Neural cell (in vitro differentiated cells): Measurements from ENCODE around the gene RAB6C. TPM values are rescaled to one million over a fixed set of nuclear protein-coding genes. Genes with fewer than 3 reads are reported as not detected.
"Not testable (repeated sequence)": the region's sequence is repeated elsewhere in the genome, so short reads cannot be mapped to it uniquely, and the experiment has no call there.

Source experiments
- H2AFZ ChIP-seq: fragments of 200-600, 300-800 bp; sonication (generic), shearing (Covaris generic); 2 replicates; pipeline ENCODE4 v1.6.0; 2014; ENCODE audit warnings: low read depth, mild to moderate bottlenecking, antibody characterized with exemption, low read length, moderate library complexity
- H3F3A ChIP-seq: fragments of 200-600 bp; shearing (Covaris generic); 2 replicates; pipeline ENCODE4 v1.6.1; 2016; ENCODE audit warnings: mild to moderate bottlenecking, moderate library complexity, mixed read lengths, antibody characterized with exemption, low read length; ENCODE audit not compliant: insufficient read depth, poor library complexity, severe bottlenecking
- H3K27ac ChIP-seq: fragments of 200-600, 300-800 bp; sonication (generic), shearing (Covaris generic); 2 replicates; pipeline ENCODE4 v1.5.1; 2014; ENCODE audit warnings: mild to moderate bottlenecking, low read length, moderate library complexity
- H3K27me3 ChIP-seq: fragments of 300-800, 200-600 bp; sonication (generic), shearing (Covaris generic); 2 replicates; pipeline ENCODE4 v1.6.0; 2014; ENCODE audit warnings: mild to moderate bottlenecking, low read depth, low read length, moderate library complexity; ENCODE audit not compliant: insufficient read depth
- H3K36me3 ChIP-seq: fragments of 300-800, 200-600 bp; sonication (generic), shearing (Covaris generic); 2 replicates; pipeline ENCODE4 v1.5.1; 2014; ENCODE audit warnings: mild to moderate bottlenecking, antibody characterized with exemption, low read length, moderate library complexity; ENCODE audit not compliant: insufficient read depth
- H3K4me2 ChIP-seq: fragments of 300-800, 200-600 bp; sonication (generic), shearing (Covaris generic); 2 replicates; pipeline ENCODE4 v1.6.0; 2014; ENCODE audit warnings: mild to moderate bottlenecking, low read length
- H3K4me3 ChIP-seq: fragments of 300-800, 200-600 bp; sonication (generic), shearing (Covaris generic); 2 replicates; pipeline ENCODE4 v1.5.1; 2014; ENCODE audit warnings: mild to moderate bottlenecking, low read length, moderate library complexity
- H3K79me2 ChIP-seq: fragments of 200-600 bp; shearing (Covaris generic); replicated peaks from 2 replicates; pipeline ENCODE4 v1.6.0; 2014; ENCODE audit warnings: mild to moderate bottlenecking, low read length, moderate library complexity; ENCODE audit not compliant: insufficient read depth
- H3K9ac ChIP-seq: fragments of 300-800, 200-600 bp; sonication (generic), shearing (Covaris generic); 2 replicates; pipeline ENCODE4 v1.6.1; 2016; ENCODE audit warnings: mild to moderate bottlenecking, low read length, mixed read lengths
- H3K9me2 ChIP-seq: fragments of 200-600 bp; shearing (Covaris generic); 2 replicates; pipeline ENCODE4 v1.6.1; 2016; ENCODE audit warnings: mild to moderate bottlenecking, low read length, mixed read lengths; ENCODE audit not compliant: insufficient read depth
- H3K9me3 ChIP-seq: fragments of 200-600, 300-800 bp; sonication (generic), shearing (Covaris generic); 2 replicates; pipeline ENCODE4 v1.6.1; 2016; ENCODE audit warnings: mild to moderate bottlenecking, mixed run types, low read length, moderate library complexity, mixed read lengths
- H4K20me1 ChIP-seq: fragments of 200-600 bp; shearing (Covaris generic); 2 replicates; pipeline ENCODE4 v1.6.1; 2016; ENCODE audit warnings: mild to moderate bottlenecking, mixed run types; ENCODE audit not compliant: insufficient read depth
- REST ChIP-seq: IDR thresholded peaks from 2 replicates; pipeline ENCODE4 v1.6.1; 2012; ENCODE audit warnings: borderline replicate concordance
- polyA plus RNA-seq: library from polyadenylated mRNA; depleted of rRNA; stranded (reverse); fragments of >200 nt; gene quantifications from 2 replicates; pipeline ENCODE4 v1.2.3, GENCODE V29; 2014

The RAB6C gene
- polyA plus RNA-seq, 1 donor from 2014 or later: 0.52 TPM

DNA sequence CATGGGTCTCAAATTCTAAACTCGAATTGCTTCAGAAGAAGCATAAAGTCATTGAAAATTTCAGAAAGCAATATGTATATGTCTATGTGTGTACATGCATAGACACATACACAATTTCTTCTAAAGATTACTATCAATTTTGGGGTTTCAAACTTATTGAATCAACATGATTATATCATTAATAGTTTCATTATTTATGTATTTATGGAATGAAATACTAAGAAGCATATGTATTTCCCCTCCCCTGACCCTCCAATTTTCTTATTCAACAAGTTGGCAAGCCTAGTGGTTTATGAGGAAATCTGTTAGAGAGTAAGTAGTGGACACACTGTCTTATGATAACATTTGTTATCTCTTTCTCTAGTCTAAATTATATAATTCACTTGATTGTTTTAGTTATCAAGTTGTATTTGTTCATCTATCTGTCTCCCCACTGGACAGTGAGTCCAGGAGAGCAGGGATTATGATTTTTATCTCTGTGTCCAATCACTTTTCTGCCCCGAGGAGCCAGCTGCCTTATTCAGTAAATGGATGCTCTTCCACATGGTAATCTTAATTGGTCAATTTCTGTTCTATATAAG is 17.3 kb downstream of the RAB6C start:
- not testable (repeated sequence) for H3K79me2 ChIP-seq, H3K4me3 ChIP-seq, H3K4me2 ChIP-seq, H2AFZ ChIP-seq, H4K20me1 ChIP-seq, H3K9ac ChIP-seq, H3K27ac ChIP-seq, H3K9me2 ChIP-seq, H3K27me3 ChIP-seq, H3K36me3 ChIP-seq, H3K9me3 ChIP-seq, H3F3A ChIP-seq

DNA sequence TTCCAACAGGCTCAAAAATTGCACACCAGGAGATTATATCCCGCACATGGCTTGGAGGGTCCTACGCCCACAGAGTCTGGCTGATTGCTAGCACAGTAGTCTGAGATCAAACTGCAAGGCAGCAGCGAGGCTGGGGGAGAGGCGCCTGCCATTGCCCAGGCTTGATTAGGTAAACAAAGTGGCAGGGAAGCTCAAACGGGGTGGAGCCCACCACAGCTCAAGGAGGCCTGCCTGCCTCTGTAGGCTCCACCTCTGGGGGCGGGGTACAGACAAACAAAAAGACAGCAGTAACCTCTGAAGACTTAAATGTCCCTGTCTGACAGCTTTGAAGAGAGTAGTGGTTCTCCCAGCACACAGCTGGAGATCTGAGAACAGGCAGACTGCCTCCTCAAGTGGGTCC is 19.3 kb downstream of the RAB6C start:
- not testable (repeated sequence) for H3K4me2 ChIP-seq, H3K9me2 ChIP-seq, H3K27me3 ChIP-seq, H3K36me3 ChIP-seq, H3K9me3 ChIP-seq, H3K79me2 ChIP-seq, H2AFZ ChIP-seq, H3K27ac ChIP-seq, H3K4me3 ChIP-seq, H3K9ac ChIP-seq, H3F3A ChIP-seq, H4K20me1 ChIP-seq

DNA sequence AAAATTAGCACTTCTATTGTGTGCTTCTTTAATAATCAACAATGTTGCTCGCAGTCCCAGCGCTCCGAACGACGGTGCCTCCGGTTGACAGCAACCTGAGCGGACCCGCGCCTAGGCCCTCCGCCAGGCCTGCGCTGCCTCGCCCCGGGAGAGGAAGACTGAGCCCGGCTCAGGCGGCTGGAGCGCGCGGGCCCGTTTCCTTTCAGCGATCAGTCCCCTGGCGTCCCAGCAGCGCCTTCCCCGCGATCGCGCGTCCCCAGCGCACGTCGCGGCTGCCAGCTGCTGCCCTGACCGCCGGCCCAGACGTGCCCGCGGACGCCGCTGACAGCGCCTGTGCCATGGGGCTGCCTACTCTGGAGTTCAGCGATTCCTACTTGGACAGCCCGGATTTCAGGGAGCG is 26.4 kb downstream of the RAB6C start:
- not testable (repeated sequence) for H2AFZ ChIP-seq, H3K4me2 ChIP-seq, H3K9ac ChIP-seq, H3K36me3 ChIP-seq, H3K9me2 ChIP-seq, H3K9me3 ChIP-seq, H3K27ac ChIP-seq, H3F3A ChIP-seq, H4K20me1 ChIP-seq, H3K79me2 ChIP-seq, H3K4me3 ChIP-seq
- peaks cover 12% of the 10 kb centered on the region for H3K27me3 ChIP-seq

DNA sequence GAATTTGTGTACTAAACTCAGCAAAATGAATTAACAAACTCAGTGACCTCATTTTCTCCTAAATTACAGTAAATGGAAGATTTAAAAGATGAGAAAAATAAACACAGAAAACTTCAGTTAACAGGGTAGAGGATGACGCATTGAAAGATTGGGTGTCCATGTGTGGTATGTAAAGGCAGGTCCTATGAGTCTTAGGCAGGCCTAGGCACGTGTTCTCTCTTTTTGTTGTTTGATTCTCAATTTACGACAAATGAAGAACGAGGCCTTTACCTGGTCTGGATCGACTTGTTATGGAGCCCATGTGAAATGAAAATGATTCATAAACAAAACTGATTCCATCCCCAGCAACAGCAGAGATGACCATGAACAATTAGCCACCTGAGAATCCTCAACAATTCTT is 37.2 kb downstream of the RAB6C start:
- H3K9ac ChIP-seq, H3K4me2 ChIP-seq, H2AFZ ChIP-seq, H3K27ac ChIP-seq, H3K79me2 ChIP-seq, H3F3A ChIP-seq, H3K36me3 ChIP-seq, H4K20me1 ChIP-seq, H3K4me3 ChIP-seq, H3K9me2 ChIP-seq, H3K9me3 ChIP-seq, H3K27me3 ChIP-seq: not testable (repeated sequence)

DNA sequence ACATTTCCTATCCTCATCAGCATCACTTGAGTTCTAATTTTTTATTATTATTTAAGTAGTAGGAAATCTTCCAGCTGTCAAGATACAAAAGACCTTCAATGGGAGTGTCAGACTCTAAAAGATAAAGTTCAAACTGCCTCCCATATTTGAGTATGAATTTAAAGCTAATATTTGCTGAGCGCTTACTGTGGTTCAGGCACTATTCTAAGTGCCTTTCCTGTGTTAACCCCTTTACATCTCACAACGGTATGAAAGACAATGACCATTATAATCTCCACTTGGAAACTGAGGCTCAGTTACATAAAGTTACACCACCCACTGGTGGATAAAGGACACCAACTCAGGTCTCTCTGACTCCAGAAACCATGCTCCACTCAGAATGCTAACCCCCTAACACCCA is 39.9 kb downstream of the RAB6C start:
- Histone ChIP-seq H4K20me1 (no peaks in the 10 kb centered on the region), H3K79me2 (no peaks in the 10 kb centered on the region), H3K27ac (no peak overlapping the region), H3K27me3 (no peaks in the 10 kb centered on the region), H2AFZ (no peak overlapping the region), H3K36me3 (no peaks in the 10 kb centered on the region), H3K4me3 (no peak overlapping the region), H3K9me2 (no peaks in the 10 kb centered on the region), H3K4me2 (no peak overlapping the region), H3K9ac (no peak overlapping the region), H3F3A (no peaks in the 10 kb centered on the region), H3K9me3 (no peaks in the 10 kb centered on the region)
- no peak for TF ChIP-seq REST

- not testable (repeated sequence) for H4K20me1 ChIP-seq, H3K27ac ChIP-seq, H3K4me3 ChIP-seq, H3K9me3 ChIP-seq, H3K79me2 ChIP-seq, H3K9ac ChIP-seq, H2AFZ ChIP-seq, H3K36me3 ChIP-seq, H3K27me3 ChIP-seq, H3K9me2 ChIP-seq, H3K4me2 ChIP-seq, H3F3A ChIP-seq
Observed at GRCh38 chr2:130020069-130020468, 40.6 kb downstream of the RAB6C start.

- H3K36me3 ChIP-seq, H3K4me2 ChIP-seq, H3F3A ChIP-seq, H2AFZ ChIP-seq, H3K9me3 ChIP-seq, H3K27me3 ChIP-seq, H3K79me2 ChIP-seq, H3K9me2 ChIP-seq, H3K9ac ChIP-seq, H4K20me1 ChIP-seq, H3K27ac ChIP-seq, H3K4me3 ChIP-seq: not testable (repeated sequence)
Observed at GRCh38 chr2:130025931-130026330, 46.5 kb downstream of the RAB6C start.
